T-helper 2 cell treated with Interferon-gamma antibody and Interleukin-4, amounts not matched to agents 5 μg/mL and 100 μg/mL, for 36 hours (primary cell): ENCODE measurements around the gene ADAMTSL2.

ENCODE experiments used
- DNase-seq: peaks from one replicate; pipeline ENCODE4 v3.0.0; 2021; ENCODE audit warnings: low spot score
- H3K27ac Mint-ChIP-seq: one replicate; pipeline ENCODE4 v1.8.0; 2021; ENCODE audit warnings: mild to moderate bottlenecking, mixed read lengths
- H3K27me3 Mint-ChIP-seq: one replicate; pipeline ENCODE4 v1.8.0; 2021; ENCODE audit warnings: low read depth, mixed read lengths
- H3K36me3 Mint-ChIP-seq: one replicate; pipeline ENCODE4 v1.8.0; 2021; ENCODE audit warnings: low read depth, mixed read lengths
- H3K4me1 Mint-ChIP-seq: one replicate; pipeline ENCODE4 v1.8.0; 2021; ENCODE audit warnings: low read depth, mixed read lengths
- H3K4me3 Mint-ChIP-seq: one replicate; pipeline ENCODE4 v1.8.0; 2022; ENCODE audit warnings: mild to moderate bottlenecking, moderate library complexity, mixed read lengths
- H3K9me3 Mint-ChIP-seq: one replicate; pipeline ENCODE4 v1.8.0; 2021; ENCODE audit warnings: mixed read lengths

Gene ADAMTSL2

GRCh38 chr9:133528876-133529241 lies 5.6 kb upstream of the ADAMTSL2 start:
- Mint-ChIP-seq H3K4me3 (no peak overlapping the region), H3K4me1 (no peaks in the 10 kb centered on the region), H3K27me3 (peaks cover 12% of the 10 kb centered on the region), H3K36me3 (no peaks in the 10 kb centered on the region), H3K27ac (no peak overlapping the region), H3K9me3 (no peaks in the 10 kb centered on the region)
- DNase-seq, result no peak

GRCh38 chr9:133529457-133529856 lies 5.0 kb upstream of the ADAMTSL2 start:
- no peak overlapping the region for H3K4me3 Mint-ChIP-seq
- H3K27me3 Mint-ChIP-seq, result peaks cover 14% of the 10 kb centered on the region
- H3K9me3 Mint-ChIP-seq, result no peaks in the 10 kb centered on the region
- no peak for DNase-seq
- no peaks in the 10 kb centered on the region for H3K4me1 Mint-ChIP-seq
- H3K36me3 Mint-ChIP-seq, result no peaks in the 10 kb centered on the region
- H3K27ac Mint-ChIP-seq, result no peak overlapping the region

- no peak overlapping the region for H3K4me3 Mint-ChIP-seq
- H3K27me3 Mint-ChIP-seq, result peaks cover 14% of the 10 kb centered on the region
- no peaks in the 10 kb centered on the region for H3K9me3 Mint-ChIP-seq
- no peaks in the 10 kb centered on the region for H3K36me3 Mint-ChIP-seq
- no peaks in the 10 kb centered on the region for H3K4me1 Mint-ChIP-seq
- no peak for DNase-seq
- no peak overlapping the region for H3K27ac Mint-ChIP-seq
These were observed 4.6 kb upstream of the ADAMTSL2 start for GRCh38 chr9:133529874-133530273.

GRCh38 chr9:133531293-133531692 lies 3.2 kb upstream of the ADAMTSL2 start:
- no peaks in the 10 kb centered on the region for H3K9me3 Mint-ChIP-seq
- H3K27me3 Mint-ChIP-seq, result peaks cover 17% of the 10 kb centered on the region
- H3K36me3 Mint-ChIP-seq, result no peaks in the 10 kb centered on the region
- no peak overlapping the region for H3K4me3 Mint-ChIP-seq
- no peak overlapping the region for H3K27ac Mint-ChIP-seq
- no peak for DNase-seq
- H3K4me1 Mint-ChIP-seq, result no peaks in the 10 kb centered on the region

GRCh38 chr9:133532937-133533668 lies 1.4 kb upstream of the ADAMTSL2 start:
- no peak overlapping the region for H3K27ac Mint-ChIP-seq
- H3K4me3 Mint-ChIP-seq, result no peak overlapping the region
- H3K4me1 Mint-ChIP-seq, result no peaks in the 10 kb centered on the region
- peaks cover 17% of the 10 kb centered on the region for H3K27me3 Mint-ChIP-seq
- no peaks in the 10 kb centered on the region for H3K36me3 Mint-ChIP-seq
- no peaks in the 10 kb centered on the region for H3K9me3 Mint-ChIP-seq
- DNase-seq, result peak; percentile 25

- no peak overlapping the region for H3K27ac Mint-ChIP-seq
- DNase-seq, result no peak
- H3K9me3 Mint-ChIP-seq, result no peaks in the 10 kb centered on the region
- no peak overlapping the region for H3K4me3 Mint-ChIP-seq
- H3K36me3 Mint-ChIP-seq, result no peaks in the 10 kb centered on the region
- peaks cover 17% of the 10 kb centered on the region for H3K27me3 Mint-ChIP-seq
- no peaks in the 10 kb centered on the region for H3K4me1 Mint-ChIP-seq
These were observed 647 bp upstream of the ADAMTSL2 start for GRCh38 chr9:133533857-133534256.

- H3K27me3 Mint-ChIP-seq, result peaks cover 17% of the 10 kb centered on the region
- no peaks in the 10 kb centered on the region for H3K36me3 Mint-ChIP-seq
- no peak overlapping the region for H3K4me3 Mint-ChIP-seq
- no peak overlapping the region for H3K27ac Mint-ChIP-seq
- no peak for DNase-seq
- H3K9me3 Mint-ChIP-seq, result no peaks in the 10 kb centered on the region
- no peaks in the 10 kb centered on the region for H3K4me1 Mint-ChIP-seq
These were observed 888 bp downstream of the ADAMTSL2 start for GRCh38 chr9:133535306-133535877.

GRCh38 chr9:133536080-133536479 lies 1.6 kb downstream of the ADAMTSL2 start:
- H3K9me3 Mint-ChIP-seq, result no peaks in the 10 kb centered on the region
- no peak overlapping the region for H3K27ac Mint-ChIP-seq
- no peak overlapping the region for H3K4me3 Mint-ChIP-seq
- H3K4me1 Mint-ChIP-seq, result no peaks in the 10 kb centered on the region
- DNase-seq, result no peak
- H3K27me3 Mint-ChIP-seq, result peaks cover 17% of the 10 kb centered on the region
- H3K36me3 Mint-ChIP-seq, result no peaks in the 10 kb centered on the region

GRCh38 chr9:133536536-133536935 lies 2.0 kb downstream of the ADAMTSL2 start:
- H3K4me1 Mint-ChIP-seq, result no peaks in the 10 kb centered on the region
- no peak overlapping the region for H3K4me3 Mint-ChIP-seq
- no peak for DNase-seq
- peaks cover 17% of the 10 kb centered on the region for H3K27me3 Mint-ChIP-seq
- no peaks in the 10 kb centered on the region for H3K9me3 Mint-ChIP-seq
- no peak overlapping the region for H3K27ac Mint-ChIP-seq
- H3K36me3 Mint-ChIP-seq, result no peaks in the 10 kb centered on the region

GRCh38 chr9:133537257-133537656 lies 2.8 kb downstream of the ADAMTSL2 start:
- H3K9me3 Mint-ChIP-seq, result no peaks in the 10 kb centered on the region
- no peak for DNase-seq
- H3K27me3 Mint-ChIP-seq, result peaks cover 17% of the 10 kb centered on the region
- H3K36me3 Mint-ChIP-seq, result no peaks in the 10 kb centered on the region
- H3K4me1 Mint-ChIP-seq, result no peaks in the 10 kb centered on the region
- H3K27ac Mint-ChIP-seq, result no peak overlapping the region
- no peak overlapping the region for H3K4me3 Mint-ChIP-seq

- Mint-ChIP-seq H3K27ac (no peak overlapping the region), H3K4me3 (no peak overlapping the region), H3K4me1 (no peaks in the 10 kb centered on the region), H3K36me3 (no peaks in the 10 kb centered on the region), H3K27me3 (peaks cover 10% of the 10 kb centered on the region), H3K9me3 (no peaks in the 10 kb centered on the region)
- DNase-seq, result no peak
These were observed 3.7 kb downstream of the ADAMTSL2 start for GRCh38 chr9:133538176-133538575.

- no peak overlapping the region for H3K27ac Mint-ChIP-seq
- peaks cover 3% of the 10 kb centered on the region for H3K27me3 Mint-ChIP-seq
- H3K36me3 Mint-ChIP-seq, result no peaks in the 10 kb centered on the region
- no peaks in the 10 kb centered on the region for H3K9me3 Mint-ChIP-seq
- H3K4me3 Mint-ChIP-seq, result no peak overlapping the region
- H3K4me1 Mint-ChIP-seq, result no peaks in the 10 kb centered on the region
- no peak for DNase-seq
These were observed 4.6 kb downstream of the ADAMTSL2 start for GRCh38 chr9:133538851-133539833.

- peaks cover under 1% of the 10 kb centered on the region for H3K27me3 Mint-ChIP-seq
- no peak for DNase-seq
- no peaks in the 10 kb centered on the region for H3K9me3 Mint-ChIP-seq
- H3K4me1 Mint-ChIP-seq, result no peaks in the 10 kb centered on the region
- no peak overlapping the region for H3K27ac Mint-ChIP-seq
- no peaks in the 10 kb centered on the region for H3K36me3 Mint-ChIP-seq
- H3K4me3 Mint-ChIP-seq, result no peak overlapping the region
These were observed 5.6 kb downstream of the ADAMTSL2 start for GRCh38 chr9:133539991-133540697.

- H3K27me3 Mint-ChIP-seq, result no peaks in the 10 kb centered on the region
- H3K9me3 Mint-ChIP-seq, result no peaks in the 10 kb centered on the region
- no peak overlapping the region for H3K4me3 Mint-ChIP-seq
- no peaks in the 10 kb centered on the region for H3K4me1 Mint-ChIP-seq
- H3K27ac Mint-ChIP-seq, result no peak overlapping the region
- no peaks in the 10 kb centered on the region for H3K36me3 Mint-ChIP-seq
- DNase-seq, result no peak
These were observed 6.2 kb downstream of the ADAMTSL2 start for GRCh38 chr9:133540698-133541025.
